ENCODE measurements around the gene GLT8D1. TPM values are rescaled to one million over a fixed set of nuclear protein-coding genes. Genes with fewer than 3 reads are reported as not detected.

Gene GLT8D1
- 68.5 TPM for total RNA-seq

GRCh38 chr3:52705688-52706686 lies at the start of gene GLT8D1, which contains the start of gene SPCS1:
GLT8D1 (minus strand) TSS chr3:52705791; CDS start chr3:52700460, 5,331 bp downstream.
SPCS1 (plus strand) TSS chr3:52706106; CDS start chr3:52706247, 141 bp downstream.

GRCh38 chr3:52685709-52686691 lies 19.6 kb downstream of the GLT8D1 start, which contains the start of the genes GNL3 and PBRM1:
GNL3 (plus strand) TSS chr3:52686032; CDS start chr3:52686093, 61 bp downstream.
PBRM1 (minus strand) TSS chr3:52685913.

Small RNAs within 50 kb of the gene (small RNA-seq; reads per million reads assigned to genes)
- gene AC006254.2 (ENCODE audit: low replicate concordance) (not detected), gene RF00569 (ENCODE audit: low replicate concordance) (1,590 reads per million, percentile 99 among the genes with 10 or more reads in this experiment), gene RF01183 (ENCODE audit: low replicate concordance) (not detected), gene SNORD19 (ENCODE audit: low replicate concordance) (0.58 reads per million, percentile 53 among the genes with 10 or more reads in this experiment), gene SNORD19B (ENCODE audit: low replicate concordance) (not detected), gene SNORD69 (ENCODE audit: low replicate concordance) (4,267 reads per million, percentile 100 among the genes with 10 or more reads in this experiment)

Other genes starting within 250 kb of the GLT8D1 start
- 11.9 TPM for gene STAB1, start 210.5 kb downstream of the GLT8D1 start, total RNA-seq
- 71.7 TPM for gene NT5DC2, start 171.9 kb downstream of the GLT8D1 start, total RNA-seq
- gene UQCC5, start 169.2 kb downstream of the GLT8D1 start, total RNA-seq = 5.0 TPM
- gene PBRM1, start 19.9 kb downstream of the GLT8D1 start, total RNA-seq = 279 TPM
- 76.1 TPM for gene GNL3, start 19.8 kb downstream of the GLT8D1 start, total RNA-seq
- gene SPCS1, start 315 bp upstream of the GLT8D1 start, total RNA-seq = 31.6 TPM
- 62.6 TPM for gene NEK4, start 65.1 kb upstream of the GLT8D1 start, total RNA-seq
- not detected for gene ITIH1, start 71.8 kb upstream of the GLT8D1 start, total RNA-seq
- not detected for gene ITIH3, start 89.0 kb upstream of the GLT8D1 start, total RNA-seq
- 17.8 TPM for gene ITIH4, start 124.9 kb upstream of the GLT8D1 start, total RNA-seq
- not detected for gene MUSTN1, start 129.2 kb upstream of the GLT8D1 start, total RNA-seq
- 16.3 TPM for gene STIMATE, start 191.8 kb upstream of the GLT8D1 start, total RNA-seq

Data from parietal lobe (tissue), 2 donors.